Right atrium auricular region (tissue), 2 donors: Measurements from ENCODE around the gene CDK14. TPM values are rescaled to one million over a fixed set of nuclear protein-coding genes. Genes with fewer than 3 reads are reported as not detected.

Experiments used
- DNase-seq: peaks from one replicate; pipeline ENCODE4 v3.0.0-alpha.2; 2019; ENCODE audit warnings: low spot score
- H3K27ac ChIP-seq, 2 donors: fragments of 200-600 bp; sonication (generic); 1 replicate in 1 of 2; 2 replicates in 1 of 2; pipeline ENCODE4 v1.5.1; 2016 to 2019
- H3K27me3 ChIP-seq, 2 donors: fragments of 200-600 bp; sonication (generic); one replicate each; pipeline versions ENCODE4 v1.5.1 to v1.6.0; 2017 to 2019
- H3K36me3 ChIP-seq: fragments of 200-600 bp; sonication (generic); one replicate; pipeline ENCODE4 v1.5.1; 2016
- H3K4me1 ChIP-seq, 2 donors: fragments of 200-600 bp; sonication (generic); one replicate each; pipeline versions ENCODE4 v1.5.1 to v1.6.0; 2017 to 2019
- H3K4me3 ChIP-seq, 2 donors: fragments of 200-600 bp; sonication (generic); 1 replicate in 1 of 2; 2 replicates in 1 of 2; pipeline ENCODE4 v1.5.1; 2017 to 2019; ENCODE audit warnings: mild to moderate bottlenecking in 1 of 2, moderate library complexity in 1 of 2
- H3K9me3 ChIP-seq, 2 donors: fragments of 200-600 bp; sonication (generic); one replicate each; pipeline ENCODE4 v1.5.1; 2019
- total RNA-seq, 2 donors: library from RNA; depleted of rRNA; stranded (reverse); fragments of >200 nt; gene quantifications; one replicate each; pipeline ENCODE4 v1.1.0, GENCODE V29; 2016
- TF ChIP-seq, protein P1 (sequence below), 2 donors: fragments of 200-600 bp; sonication (generic); IDR thresholded peaks; one replicate each; pipeline ENCODE4 v1.5.1; 2019; ENCODE audit warnings: antibody characterized with exemption in 2 of 2

The CDK14 gene
- total RNA-seq, 2 donors from 2014 or later: 21.5 to 37.9 TPM

DNA sequence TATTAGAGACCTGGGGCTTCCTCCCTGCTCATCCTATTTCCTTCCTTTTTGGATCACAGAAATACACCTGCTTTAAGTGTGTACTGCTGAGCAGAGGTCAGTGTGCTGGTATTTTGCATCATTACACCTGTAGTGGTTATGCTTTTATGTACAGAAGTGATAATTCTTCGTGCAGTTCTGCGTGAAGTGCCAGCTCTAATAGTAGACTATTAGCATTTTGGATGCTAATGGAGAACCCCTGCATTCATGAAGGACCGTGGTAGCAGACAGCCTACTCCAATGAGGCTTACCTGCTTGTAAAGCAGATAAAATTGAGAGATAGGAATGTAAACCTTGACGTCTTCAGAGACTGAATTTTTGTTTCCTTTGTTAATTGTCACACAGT, 114.3 kb downstream of the CDK14 start:
- Histone ChIP-seq H3K27me3 (no peaks in the 10 kb centered on the region), H3K36me3 (no peaks in the 10 kb centered on the region), H3K4me3 (no peak overlapping the region), H3K4me1 (peaks cover 0 to 27% of the 10 kb centered on the region in 2 donors), H3K9me3 (no peaks in the 10 kb centered on the region), H3K27ac (peak overlapping the region in 1 of 2 donors; percentile 47)
- no peak for DNase-seq
- TF ChIP-seq, protein P1, sequence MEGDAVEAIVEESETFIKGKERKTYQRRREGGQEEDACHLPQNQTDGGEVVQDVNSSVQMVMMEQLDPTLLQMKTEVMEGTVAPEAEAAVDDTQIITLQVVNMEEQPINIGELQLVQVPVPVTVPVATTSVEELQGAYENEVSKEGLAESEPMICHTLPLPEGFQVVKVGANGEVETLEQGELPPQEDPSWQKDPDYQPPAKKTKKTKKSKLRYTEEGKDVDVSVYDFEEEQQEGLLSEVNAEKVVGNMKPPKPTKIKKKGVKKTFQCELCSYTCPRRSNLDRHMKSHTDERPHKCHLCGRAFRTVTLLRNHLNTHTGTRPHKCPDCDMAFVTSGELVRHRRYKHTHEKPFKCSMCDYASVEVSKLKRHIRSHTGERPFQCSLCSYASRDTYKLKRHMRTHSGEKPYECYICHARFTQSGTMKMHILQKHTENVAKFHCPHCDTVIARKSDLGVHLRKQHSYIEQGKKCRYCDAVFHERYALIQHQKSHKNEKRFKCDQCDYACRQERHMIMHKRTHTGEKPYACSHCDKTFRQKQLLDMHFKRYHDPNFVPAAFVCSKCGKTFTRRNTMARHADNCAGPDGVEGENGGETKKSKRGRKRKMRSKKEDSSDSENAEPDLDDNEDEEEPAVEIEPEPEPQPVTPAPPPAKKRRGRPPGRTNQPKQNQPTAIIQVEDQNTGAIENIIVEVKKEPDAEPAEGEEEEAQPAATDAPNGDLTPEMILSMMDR (IDR thresholded peaks at IDR 0.05): no peak

DNA sequence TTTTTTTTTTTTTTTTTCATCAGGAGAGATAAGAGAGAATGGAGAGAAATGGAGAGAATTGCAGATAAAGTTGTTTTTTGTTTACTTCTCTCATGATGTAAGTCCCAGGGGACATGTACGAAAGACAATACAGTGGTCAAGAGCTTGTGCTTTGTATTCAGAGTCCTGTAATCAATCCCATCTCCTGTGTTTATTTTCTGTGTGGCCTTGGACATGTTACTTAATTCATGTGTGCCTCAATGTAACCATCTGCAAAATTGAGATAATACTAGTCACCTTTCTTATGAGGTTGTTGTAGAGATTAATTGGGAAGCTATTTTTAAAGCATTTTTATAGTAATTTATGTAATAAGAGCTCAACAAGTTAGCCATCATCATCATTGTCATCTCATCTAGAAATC, 117.5 kb downstream of the CDK14 start:
- Histone ChIP-seq H3K27ac (no peak overlapping the region), H3K4me1 (peaks cover 0 to 22% of the 10 kb centered on the region in 2 donors), H3K4me3 (no peak overlapping the region), H3K27me3 (no peaks in the 10 kb centered on the region), H3K36me3 (no peaks in the 10 kb centered on the region), H3K9me3 (no peaks in the 10 kb centered on the region)
- no peak for DNase-seq
- TF ChIP-seq, protein P1 (IDR thresholded peaks at IDR 0.05): no peak

DNA sequence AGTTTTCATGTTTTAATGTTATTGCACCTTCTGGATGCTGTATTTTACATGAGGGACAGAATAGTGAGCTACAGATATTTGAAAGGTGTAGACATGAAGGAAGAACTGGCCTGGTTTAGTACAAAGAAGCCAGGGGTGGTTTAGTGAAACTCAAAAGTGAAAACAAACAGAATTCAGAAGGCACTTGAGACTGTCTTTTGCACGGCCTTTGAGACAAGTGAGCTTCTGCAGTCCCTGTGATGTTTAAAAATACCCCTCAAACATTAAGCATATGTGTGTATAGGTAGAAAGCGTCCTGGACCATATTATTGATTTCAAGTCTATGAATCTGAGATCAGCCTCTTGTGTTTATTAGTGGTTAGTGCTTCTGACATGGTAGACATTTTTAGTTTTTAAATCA, 118.9 kb downstream of the CDK14 start:
- TF ChIP-seq, protein P1 (IDR thresholded peaks at IDR 0.05): no peak

DNA sequence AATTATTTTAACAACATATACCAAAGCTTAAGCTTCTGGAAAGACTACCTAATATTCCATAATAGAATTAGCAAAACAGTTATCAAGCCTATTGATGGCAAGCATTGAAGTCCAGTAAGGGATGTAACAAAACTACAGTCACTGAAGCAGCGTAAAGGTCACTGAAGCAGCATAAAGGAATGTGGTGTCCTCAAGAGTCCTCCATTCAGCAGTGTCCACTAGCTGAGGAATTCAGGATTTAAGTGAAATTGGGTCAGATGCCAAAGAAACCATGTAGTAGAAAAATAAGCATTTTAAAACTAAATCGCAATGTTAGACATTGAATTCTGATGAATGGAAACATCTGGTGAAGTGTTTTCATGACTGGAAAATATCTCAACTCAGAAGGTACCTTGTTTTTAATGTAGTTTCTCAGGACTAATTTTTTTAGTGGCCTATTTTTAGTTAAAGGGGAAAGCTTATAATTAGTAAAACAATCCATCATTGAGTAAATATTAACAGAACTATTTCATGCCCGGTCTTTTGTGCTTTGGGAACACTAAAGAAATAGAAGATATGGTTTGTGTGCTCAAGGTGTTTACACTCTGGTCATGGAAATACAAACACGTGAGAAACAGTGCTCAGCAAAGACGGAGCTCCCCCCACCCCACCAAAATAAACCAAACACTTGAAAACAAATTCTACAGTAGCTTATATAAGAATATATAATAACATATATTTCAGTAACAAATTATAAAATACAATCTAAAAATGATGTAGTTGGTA, 121.4 kb downstream of the CDK14 start:
- no peak for DNase-seq
- H3K27me3 ChIP-seq: no peaks in the 10 kb centered on the region
- H3K9me3 ChIP-seq: no peaks in the 10 kb centered on the region
- no peak overlapping the region for H3K27ac ChIP-seq
- H3K4me1 ChIP-seq: peaks cover 0 to 14% of the 10 kb centered on the region in 2 donors
- TF ChIP-seq, protein P1 (IDR thresholded peaks at IDR 0.05): no peak
- H3K36me3 ChIP-seq: no peaks in the 10 kb centered on the region
- no peak overlapping the region for H3K4me3 ChIP-seq

More for the DNA sequence above, 118.9 kb downstream of the CDK14 start:
- no peak for DNase-seq
- no peaks in the 10 kb centered on the region for H3K9me3 ChIP-seq
- peak overlapping the region in 1 of 2 donors; percentile 13 for H3K27ac ChIP-seq
- H3K4me3 ChIP-seq: no peak overlapping the region
- peaks cover 0 to 8% of the 10 kb centered on the region in 2 donors for H3K4me1 ChIP-seq
- H3K27me3 ChIP-seq: no peaks in the 10 kb centered on the region
- H3K36me3 ChIP-seq: no peaks in the 10 kb centered on the region

DNA sequence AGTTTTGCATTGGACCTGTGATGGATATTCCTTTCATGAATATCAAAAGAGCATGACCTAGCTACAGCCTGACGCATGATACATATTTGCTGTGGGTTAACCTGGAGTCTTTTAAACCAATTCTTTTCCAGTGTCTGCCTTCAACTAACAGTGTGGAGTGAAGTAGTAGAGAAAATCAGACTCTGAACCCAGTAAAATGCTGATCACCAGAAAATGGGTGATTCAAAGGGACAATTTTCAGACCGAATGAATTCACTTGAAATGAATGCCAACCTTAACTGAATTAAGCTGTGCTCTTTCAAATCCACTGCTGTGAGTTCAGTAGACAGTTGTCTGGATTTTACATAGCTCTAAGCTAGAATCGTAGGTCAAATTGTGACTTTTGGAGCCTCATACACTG, 123.0 kb downstream of the CDK14 start:
- DNase-seq: no peak
- H3K36me3 ChIP-seq: no peaks in the 10 kb centered on the region
- H3K27me3 ChIP-seq: no peaks in the 10 kb centered on the region
- no peak overlapping the region for H3K4me3 ChIP-seq
- TF ChIP-seq, protein P1 (IDR thresholded peaks at IDR 0.05): no peak
- H3K9me3 ChIP-seq: no peaks in the 10 kb centered on the region
- peak overlapping the region in 1 of 2 donors; percentile 27 for H3K27ac ChIP-seq
- H3K4me1 ChIP-seq: peaks cover 0 to 14% of the 10 kb centered on the region in 2 donors
